ENCODE measurements around the gene KRTAP9-7. TPM values are rescaled to one million over a fixed set of nuclear protein-coding genes. Genes with fewer than 3 reads are reported as not detected.

KRTAP9-7 gene
- total RNA-seq, 1 experiment from 2014 or later = not detected

- Histone ChIP-seq H2BK5ac (ENCODE audit: insufficient read length, low read length) (no peak overlapping the region), H4K91ac (ENCODE audit: insufficient read length, low read depth, low read length) (no peak overlapping the region), H3K27ac (ENCODE audit: insufficient read length, low read depth, low read length) (no peak overlapping the region), H3K18ac (ENCODE audit: insufficient read length, low read depth, low read length) (no peak overlapping the region), H3K4ac (ENCODE audit: low read depth, low read length) (no peak overlapping the region), H3K56ac (ENCODE audit: insufficient read length, low read depth, low read length) (no peak overlapping the region), H3K23me2 (ENCODE audit: insufficient read length, low read depth, low read length, poor library complexity, severe bottlenecking) (no peaks in the 10 kb centered on the region), H3K27me3 (ENCODE audit: insufficient read depth, low read length) (no peaks in the 10 kb centered on the region), H3K79me2 (ENCODE audit: insufficient read depth, low read length) (no peaks in the 10 kb centered on the region), H3K23ac (ENCODE audit: insufficient read length, low read depth, low read length) (no peak overlapping the region), H4K8ac (replicated peaks; ENCODE audit: insufficient read length, low read depth, low read length) (no peak overlapping the region), H4K5ac (ENCODE audit: insufficient read length, low read depth, low read length) (no peak overlapping the region), H3K4me2 (ENCODE audit: insufficient read depth, insufficient read length, low read length) (no peak overlapping the region), H3T11ph (ENCODE audit: low read length) (no peak overlapping the region), H2BK20ac (ENCODE audit: low read depth, low read length, poor library complexity, severe bottlenecking) (no peak overlapping the region), H4K20me1 (ENCODE audit: control insufficient read depth, insufficient read depth, insufficient read length) (no peaks in the 10 kb centered on the region), H2BK120ac (ENCODE audit: low read depth, low read length, poor library complexity, severe bottlenecking) (no peak overlapping the region), H3K4me1 (ENCODE audit: insufficient read depth, low read length) (peaks cover 1% of the 10 kb centered on the region; the same call in 1 of the 2 replicates), H3K79me1 (ENCODE audit: insufficient read depth, low read depth, low read length, poor library complexity, severe bottlenecking) (no peaks in the 10 kb centered on the region), H2BK12ac (ENCODE audit: insufficient read length, low read depth, low read length) (no peak overlapping the region), H3K9ac (ENCODE audit: extremely low read depth, insufficient read length, low read length) (no peak overlapping the region), H2BK15ac (ENCODE audit: low read depth, low read length) (no peak overlapping the region), H3K9me3 (ENCODE audit: control insufficient read depth, low read depth, low read length) (no peaks in the 10 kb centered on the region), H2AFZ (ENCODE audit: low read length) (no peak overlapping the region), H3K14ac (ENCODE audit: insufficient read depth, low read length) (no peak overlapping the region), H2AK5ac (ENCODE audit: insufficient read length, low read length) (no peak overlapping the region)
- DNase-seq = no peak
- Mint-ChIP-seq H3K4me3 (no peak overlapping the region), H3K4me1 (peaks cover 0 to 2% of the 10 kb centered on the region in 2 experiments; a peak in 1 of 4 replicates), H3K36me3 (ENCODE audit: insufficient read depth in 1 of 3, low read depth in 3 of 3) (no peaks in the 10 kb centered on the region), H3K9me3 (no peaks in the 10 kb centered on the region), H3K27ac (no peak overlapping the region), H3K27me3 (ENCODE audit: low read depth) (peaks cover 2% of the 10 kb centered on the region; the same call in 1 of the 2 replicates)
- no peak for TF ChIP-seq CTCF (conservative IDR thresholded peaks at IDR 0.05)
- WGBS (ENCODE audit: extremely low coverage, insufficient read length, low lambda C conversion rate) = no CpG with 5 or more reads among the region's 3 CpGs
Measured at GRCh38 chr17:41278176-41278955, 2.9 kb downstream of the KRTAP9-7 start.

All from H9 (cell line).